SU-DHL-6 (cell line): ENCODE results near the gene TBC1D22A.

Source experiments
- H2AFZ ChIP-seq: fragments of 200-600 bp; sonication (generic); 2 replicates; pipeline ENCODE4 v1.6.1; 2014; ENCODE audit warnings: low read depth, mild to moderate bottlenecking, moderate library complexity, mixed read lengths, antibody characterized with exemption, low read length; ENCODE audit not compliant: severe bottlenecking
- H3F3A ChIP-seq: fragments of 200-600 bp; shearing (Covaris generic); 2 replicates; pipeline ENCODE4 v1.6.0; 2016; ENCODE audit warnings: antibody characterized with exemption, mild to moderate bottlenecking; ENCODE audit not compliant: insufficient read depth
- H3K27ac ChIP-seq: fragments of 200-600 bp; sonication (generic); 2 replicates; pipeline ENCODE4 v1.5.1; 2016; ENCODE audit warnings: low read depth, mild to moderate bottlenecking, low read length, moderate library complexity, mixed read lengths
- H3K27me3 ChIP-seq: fragments of 200-600 bp; sonication (generic), shearing (Covaris generic); 2 replicates; pipeline ENCODE4 v1.6.0; 2014; ENCODE audit warnings: mild to moderate bottlenecking, low read length
- H3K36me3 ChIP-seq: fragments of 200-600 bp; sonication (generic); 2 replicates; pipeline ENCODE4 v1.6.1; 2014; ENCODE audit warnings: mild to moderate bottlenecking, low read length, mixed read lengths
- H3K4me2 ChIP-seq: fragments of 300-600, 200-600 bp; shearing (Covaris generic), sonication (generic); 2 replicates; pipeline ENCODE4 v1.6.0; 2014; ENCODE audit warnings: low read length, low read depth, mild to moderate bottlenecking; ENCODE audit not compliant: poor library complexity, severe bottlenecking
- H3K4me3 ChIP-seq: fragments of 200-600 bp; sonication (generic); 2 replicates; pipeline ENCODE4 v1.5.1; 2014; ENCODE audit warnings: antibody characterized with exemption, low read length, mild to moderate bottlenecking, mixed read lengths; ENCODE audit not compliant: insufficient read depth, poor library complexity, severe bottlenecking
- H3K79me2 ChIP-seq: fragments of 200-600 bp; sonication (generic); 2 replicates; pipeline ENCODE4 v1.6.1; 2014; ENCODE audit warnings: mild to moderate bottlenecking, low read length, moderate library complexity; ENCODE audit not compliant: insufficient read depth
- H3K9ac ChIP-seq: fragments of 200-600 bp; sonication (generic); 2 replicates; pipeline ENCODE4 v1.7.0; 2014; ENCODE audit warnings: mild to moderate bottlenecking, low read length
- H3K9me2 ChIP-seq: fragments of 200-600 bp; sonication (generic); replicated peaks from 2 replicates; pipeline ENCODE4 v1.6.1; 2014; ENCODE audit warnings: low read length; ENCODE audit not compliant: insufficient read depth
- H3K9me3 ChIP-seq: fragments of 200-600 bp; sonication (generic); 2 replicates; pipeline ENCODE4 v1.6.1; 2014; ENCODE audit warnings: low read length, mixed read lengths; ENCODE audit not compliant: insufficient read depth
- H4K20me1 ChIP-seq: fragments of 200-600 bp; sonication (generic); 2 replicates; pipeline ENCODE4 v1.6.1; 2014; ENCODE audit warnings: low read depth, mild to moderate bottlenecking, antibody characterized with exemption, low read length, moderate library complexity, mixed read lengths
- CTCF ChIP-seq: fragments of 200-600 bp; sonication (generic); IDR thresholded peaks from one replicate; pipeline ENCODE4 v1.5.1; 2017; ENCODE audit warnings: antibody characterized with exemption, mild to moderate bottlenecking, low read length, moderate library complexity; ENCODE audit not compliant: insufficient read depth, poor library complexity, severe bottlenecking
- EZH2phosphoT487 ChIP-seq: fragments of 200-600 bp; sonication (generic), shearing (Covaris generic); conservative IDR thresholded peaks from 2 replicates; pipeline ENCODE4 v1.6.1; 2018; ENCODE audit warnings: mild to moderate bottlenecking, antibody characterized with exemption, low read length, moderate library complexity, mixed read lengths

The TBC1D22A gene

GRCh38 chr22:46779023-46779422, 16.6 kb downstream of the TBC1D22A start:
- Histone ChIP-seq H3F3A (peaks cover 22% of the 10 kb centered on the region), H3K4me3 (no peak overlapping the region), H4K20me1 (peaks cover 5% of the 10 kb centered on the region; the same call in 1 of the 2 replicates), H3K36me3 (no peaks in the 10 kb centered on the region), H3K9me2 (no peaks in the 10 kb centered on the region), H3K27me3 (no peaks in the 10 kb centered on the region), H3K27ac (no peak overlapping the region), H3K79me2 (peaks cover 91% of the 10 kb centered on the region), H3K4me2 (no peak overlapping the region), H3K9me3 (no peaks in the 10 kb centered on the region), H2AFZ (no peak overlapping the region), H3K9ac (no peak overlapping the region)
- TF ChIP-seq CTCF: no peak
- no peak for TF ChIP-seq EZH2phosphoT487

- peaks cover 5% of the 10 kb centered on the region; the same call in 1 of the 2 replicates for H4K20me1 ChIP-seq
- H3K27me3 ChIP-seq: no peaks in the 10 kb centered on the region
- H3F3A ChIP-seq: peaks cover 16% of the 10 kb centered on the region
- H3K4me2 ChIP-seq: no peak overlapping the region
- TF ChIP-seq EZH2phosphoT487 (no peak), CTCF (no peak)
- H3K4me3 ChIP-seq: no peak overlapping the region
- H3K9me2 ChIP-seq: no peaks in the 10 kb centered on the region
- no peak overlapping the region for H3K27ac ChIP-seq
- H3K36me3 ChIP-seq: no peaks in the 10 kb centered on the region
- no peak overlapping the region for H3K9ac ChIP-seq
- H3K9me3 ChIP-seq: no peaks in the 10 kb centered on the region
- peaks cover 97% of the 10 kb centered on the region for H3K79me2 ChIP-seq
- no peak overlapping the region for H2AFZ ChIP-seq
These were observed 17.2 kb downstream of the TBC1D22A start for GRCh38 chr22:46779651-46780050.

- Histone ChIP-seq H3K9me3 (no peaks in the 10 kb centered on the region), H3K27ac (no peak overlapping the region), H3K9ac (no peak overlapping the region), H3K27me3 (no peaks in the 10 kb centered on the region), H3K4me3 (no peak overlapping the region), H3K4me2 (no peak overlapping the region), H3K79me2 (peaks cover 100% of the 10 kb centered on the region), H3K9me2 (no peaks in the 10 kb centered on the region), H2AFZ (no peak overlapping the region), H3K36me3 (no peaks in the 10 kb centered on the region), H4K20me1 (peaks cover 5% of the 10 kb centered on the region; the same call in 1 of the 2 replicates), H3F3A (peaks cover 8% of the 10 kb centered on the region)
- TF ChIP-seq EZH2phosphoT487 (no peak), CTCF (no peak)
These were observed 18.0 kb downstream of the TBC1D22A start for GRCh38 chr22:46780453-46780852.
